Measurements from ENCODE around the gene SMIM24.

GRCh38 chr19:3492919-3493318 lies 12.6 kb upstream of the SMIM24 start:
- TF ChIP-seq, protein P1, sequence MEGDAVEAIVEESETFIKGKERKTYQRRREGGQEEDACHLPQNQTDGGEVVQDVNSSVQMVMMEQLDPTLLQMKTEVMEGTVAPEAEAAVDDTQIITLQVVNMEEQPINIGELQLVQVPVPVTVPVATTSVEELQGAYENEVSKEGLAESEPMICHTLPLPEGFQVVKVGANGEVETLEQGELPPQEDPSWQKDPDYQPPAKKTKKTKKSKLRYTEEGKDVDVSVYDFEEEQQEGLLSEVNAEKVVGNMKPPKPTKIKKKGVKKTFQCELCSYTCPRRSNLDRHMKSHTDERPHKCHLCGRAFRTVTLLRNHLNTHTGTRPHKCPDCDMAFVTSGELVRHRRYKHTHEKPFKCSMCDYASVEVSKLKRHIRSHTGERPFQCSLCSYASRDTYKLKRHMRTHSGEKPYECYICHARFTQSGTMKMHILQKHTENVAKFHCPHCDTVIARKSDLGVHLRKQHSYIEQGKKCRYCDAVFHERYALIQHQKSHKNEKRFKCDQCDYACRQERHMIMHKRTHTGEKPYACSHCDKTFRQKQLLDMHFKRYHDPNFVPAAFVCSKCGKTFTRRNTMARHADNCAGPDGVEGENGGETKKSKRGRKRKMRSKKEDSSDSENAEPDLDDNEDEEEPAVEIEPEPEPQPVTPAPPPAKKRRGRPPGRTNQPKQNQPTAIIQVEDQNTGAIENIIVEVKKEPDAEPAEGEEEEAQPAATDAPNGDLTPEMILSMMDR (IDR thresholded peaks at IDR 0.05; ENCODE audit: low read depth, low read length, poor library complexity, severe bottlenecking), result no peak
- no peak for TF ChIP-seq EZH2phosphoT487 (IDR thresholded peaks at IDR 0.05; ENCODE audit: borderline replicate concordance, low read length)

All from DOHH2 (cell line).